ENCODE results near the gene SNAPC2.

- TF ChIP-seq CTCF (conservative IDR thresholded peaks at IDR 0.05 in 1 of 2, IDR thresholded peaks at IDR 0.05 in 1 of 2; ENCODE audit: extremely low read depth in 1 of 2, insufficient read depth in 1 of 2, low read depth in 1 of 2, low read length in 2 of 2) (no peak), EZH2 (IDR thresholded peaks at IDR 0.05; ENCODE audit: borderline replicate concordance, low read length) (no peak)
These were observed 49.3 kb upstream of the SNAPC2 start for GRCh38 chr19:7870571-7871436.
